Stomach (tissue), 4 donors: ENCODE data around the gene QPCT.

Experiments
- CTCF ChIP-seq, 7 experiments: fragments of 450-650 bp in 4 of 7; fragments of 200-600 bp in 3 of 7; sonication (generic) in 3 of 7; IDR thresholded peaks; one replicate each; pipeline ENCODE4 v1.5.1; 2016 to 2019; ENCODE audit warnings: antibody characterized with exemption in 7 of 7, control low read depth in 2 of 7, mild to moderate bottlenecking in 1 of 7
- EP300 ChIP-seq: sonication (generic); formaldehyde crosslinking; IDR thresholded peaks from one replicate; pipeline ENCODE4 v1.6.1; 2017; ENCODE audit warnings: antibody characterized with exemption
- POLR2A ChIP-seq, 4 donors: fragments of 450-650 bp; IDR thresholded peaks; one replicate each; pipeline ENCODE4 v1.6.1; 2016; ENCODE audit warnings: antibody characterized with exemption in 4 of 4, control low read depth in 2 of 4, mild to moderate bottlenecking in 1 of 4, moderate library complexity in 1 of 4
- POLR2AphosphoS5 ChIP-seq, 3 donors: sonication (generic); formaldehyde crosslinking; IDR thresholded peaks; one replicate each; pipeline ENCODE4 v1.6.1; 2016; ENCODE audit warnings: antibody characterized with exemption in 3 of 3

GRCh38 chr2:37390777-37391176 is 46.3 kb downstream of the QPCT start:
- TF ChIP-seq EP300 (no peak), CTCF (IDR thresholded peaks at IDR 0.05) (no peak), POLR2A (IDR thresholded peaks at IDR 0.05) (no peak), POLR2AphosphoS5 (IDR thresholded peaks at IDR 0.05) (no peak)
